GM12891 (cell line): ENCODE data around the gene ZGPAT.

Experiments
- POLR2A ChIP-seq: IDR thresholded peaks from 2 replicates; pipeline ENCODE4 v1.6.1; 2011; ENCODE audit warnings: low read depth, low read length, control low read depth
- POLR2AphosphoS5 ChIP-seq: IDR thresholded peaks from 2 replicates; pipeline ENCODE4 v1.6.1; 2011; ENCODE audit warnings: low read depth, low read length, control low read depth
- SPI1 ChIP-seq: IDR thresholded peaks from 2 replicates; pipeline ENCODE4 v1.6.1; 2011; ENCODE audit warnings: low read depth, low read length, control low read depth

- TF ChIP-seq POLR2AphosphoS5 (no peak), POLR2A (no peak), SPI1 (no peak)
Measured at GRCh38 chr20:63661108-63661507, 46.7 kb upstream of the ZGPAT start.
